Measurements from ENCODE around the gene GPC6.

Gene GPC6

GRCh38 chr13:94369972-94370436, 1143.4 kb downstream of the GPC6 start:
- Histone ChIP-seq H3K4me3 (ENCODE audit: low read depth, low read length, poor library complexity, severe bottlenecking) (no peak overlapping the region), H2AFZ (ENCODE audit: low read length) (no peak overlapping the region), H3K9me3 (ENCODE audit: low read length) (no peaks in the 10 kb centered on the region), H4K20me1 (ENCODE audit: insufficient read depth, low read length) (no peaks in the 10 kb centered on the region), H3K9me2 (ENCODE audit: low read depth, low read length) (no peaks in the 10 kb centered on the region), H3K36me3 (ENCODE audit: insufficient read depth, low read length) (no peaks in the 10 kb centered on the region), H3K4me2 (ENCODE audit: low read length) (no peak overlapping the region), H3K79me2 (ENCODE audit: insufficient read depth, low read length) (no peaks in the 10 kb centered on the region), H3K4me1 (ENCODE audit: insufficient read depth, low read length, severe bottlenecking) (no peaks in the 10 kb centered on the region), H3K27ac (ENCODE audit: low read depth, low read length, poor library complexity, severe bottlenecking) (no peak overlapping the region), H3F3A (ENCODE audit: insufficient read depth, low read length) (no peaks in the 10 kb centered on the region), H3K9ac (ENCODE audit: low read length) (no peak overlapping the region), H3K27me3 (ENCODE audit: insufficient read depth, low read length) (no peaks in the 10 kb centered on the region)
- TF ChIP-seq CTCF (IDR thresholded peaks at IDR 0.05; ENCODE audit: low read length): no peak
- TF ChIP-seq EZH2 (IDR thresholded peaks at IDR 0.05; ENCODE audit: borderline replicate concordance, low read length): no peak

- H3K4me3 ChIP-seq (ENCODE audit: low read depth, low read length, poor library complexity, severe bottlenecking): no peak overlapping the region
- no peak overlapping the region for H3K4me2 ChIP-seq (ENCODE audit: low read length)
- no peak for TF ChIP-seq EZH2 (IDR thresholded peaks at IDR 0.05; ENCODE audit: borderline replicate concordance, low read length)
- TF ChIP-seq CTCF (IDR thresholded peaks at IDR 0.05; ENCODE audit: low read length): no peak
- H3K4me1 ChIP-seq (ENCODE audit: insufficient read depth, low read length, severe bottlenecking): no peaks in the 10 kb centered on the region
- H3F3A ChIP-seq (ENCODE audit: insufficient read depth, low read length): no peaks in the 10 kb centered on the region
- no peak overlapping the region for H2AFZ ChIP-seq (ENCODE audit: low read length)
- no peaks in the 10 kb centered on the region for H3K36me3 ChIP-seq (ENCODE audit: insufficient read depth, low read length)
- no peak overlapping the region for H3K9ac ChIP-seq (ENCODE audit: low read length)
- no peaks in the 10 kb centered on the region for H3K9me3 ChIP-seq (ENCODE audit: low read length)
- H4K20me1 ChIP-seq (ENCODE audit: insufficient read depth, low read length): no peaks in the 10 kb centered on the region
- no peak overlapping the region for H3K27ac ChIP-seq (ENCODE audit: low read depth, low read length, poor library complexity, severe bottlenecking)
- no peaks in the 10 kb centered on the region for H3K79me2 ChIP-seq (ENCODE audit: insufficient read depth, low read length)
- H3K27me3 ChIP-seq (ENCODE audit: insufficient read depth, low read length): no peaks in the 10 kb centered on the region
- no peaks in the 10 kb centered on the region for H3K9me2 ChIP-seq (ENCODE audit: low read depth, low read length)
Observed at GRCh38 chr13:94371855-94372254, 1145.2 kb downstream of the GPC6 start.

GRCh38 chr13:94382517-94382916, 1155.9 kb downstream of the GPC6 start:
- Histone ChIP-seq H3K9ac (ENCODE audit: low read length) (no peak overlapping the region), H3K79me2 (ENCODE audit: insufficient read depth, low read length) (no peaks in the 10 kb centered on the region), H3K9me3 (ENCODE audit: low read length) (no peaks in the 10 kb centered on the region), H3K9me2 (ENCODE audit: low read depth, low read length) (no peaks in the 10 kb centered on the region), H3K36me3 (ENCODE audit: insufficient read depth, low read length) (no peaks in the 10 kb centered on the region), H2AFZ (ENCODE audit: low read length) (no peak overlapping the region), H3K27me3 (ENCODE audit: insufficient read depth, low read length) (no peaks in the 10 kb centered on the region), H3F3A (ENCODE audit: insufficient read depth, low read length) (no peaks in the 10 kb centered on the region), H3K4me3 (ENCODE audit: low read depth, low read length, poor library complexity, severe bottlenecking) (no peak overlapping the region), H3K4me1 (ENCODE audit: insufficient read depth, low read length, severe bottlenecking) (no peaks in the 10 kb centered on the region), H3K4me2 (ENCODE audit: low read length) (no peak overlapping the region), H3K27ac (ENCODE audit: low read depth, low read length, poor library complexity, severe bottlenecking) (no peak overlapping the region), H4K20me1 (ENCODE audit: insufficient read depth, low read length) (no peaks in the 10 kb centered on the region)
- TF ChIP-seq CTCF (IDR thresholded peaks at IDR 0.05; ENCODE audit: low read length): no peak
- TF ChIP-seq EZH2 (IDR thresholded peaks at IDR 0.05; ENCODE audit: borderline replicate concordance, low read length): no peak

Data from OCI-LY1 (cell line).